ENCODE data around the gene RSRC2.
"Not testable (repeated sequence)": the region's sequence is repeated elsewhere in the genome, so short reads cannot be mapped to it uniquely, and the experiment has no call there.

RSRC2 gene

GRCh38 chr12:122483969-122484368 lies 42.8 kb downstream of the RSRC2 start:
- TF ChIP-seq ZNF274 (IDR thresholded peaks at IDR 0.05; ENCODE audit: low read depth, low read length) = no peak
- no peak overlapping the region for H3K4me3 ChIP-seq (ENCODE audit: low read length)

GRCh38 chr12:122481861-122482260 lies 44.9 kb downstream of the RSRC2 start:
- no peak overlapping the region for H3K4me3 ChIP-seq (ENCODE audit: low read length)
- TF ChIP-seq ZNF274 (IDR thresholded peaks at IDR 0.05; ENCODE audit: low read depth, low read length) = no peak

GRCh38 chr12:122480753-122481152 lies 46.0 kb downstream of the RSRC2 start:
- no peak overlapping the region for H3K4me3 ChIP-seq (ENCODE audit: low read length)
- no peak for TF ChIP-seq ZNF274 (IDR thresholded peaks at IDR 0.05; ENCODE audit: low read depth, low read length)

- TF ChIP-seq ZNF274 (IDR thresholded peaks at IDR 0.05; ENCODE audit: low read depth, low read length) = no peak
Measured at GRCh38 chr12:122474324-122474716, 52.4 kb downstream of the RSRC2 start.

GRCh38 chr12:122473543-122474323 lies 53.0 kb downstream of the RSRC2 start:
- H3K4me3 ChIP-seq (ENCODE audit: low read length) = no peak overlapping the region

More at GRCh38 chr12:122474324-122474716, 52.4 kb downstream of the RSRC2 start:
- no peak overlapping the region for H3K4me3 ChIP-seq (ENCODE audit: low read length)

GRCh38 chr12:122471324-122472226 lies 55.2 kb downstream of the RSRC2 start:
- no peak for TF ChIP-seq ZNF274 (IDR thresholded peaks at IDR 0.05; ENCODE audit: low read depth, low read length)

More at GRCh38 chr12:122473543-122474323, 53.0 kb downstream of the RSRC2 start:
- TF ChIP-seq ZNF274 (IDR thresholded peaks at IDR 0.05; ENCODE audit: low read depth, low read length) = no peak

GRCh38 chr12:122470576-122470975 lies 56.2 kb downstream of the RSRC2 start:
- not testable (repeated sequence) for H3K4me3 ChIP-seq (ENCODE audit: low read length)

More at GRCh38 chr12:122471324-122472226, 55.2 kb downstream of the RSRC2 start:
- no peak overlapping the region for H3K4me3 ChIP-seq (ENCODE audit: low read length)

GRCh38 chr12:122469856-122470255 lies 56.9 kb downstream of the RSRC2 start:
- not testable (repeated sequence) for H3K4me3 ChIP-seq (ENCODE audit: low read length)

- no peak overlapping the region for H3K4me3 ChIP-seq (ENCODE audit: low read length)
Measured at GRCh38 chr12:122467983-122468382, 58.8 kb downstream of the RSRC2 start.

GRCh38 chr12:122464317-122465042 lies 62.3 kb downstream of the RSRC2 start:
- not testable (repeated sequence) for H3K4me3 ChIP-seq (ENCODE audit: low read length)

More at GRCh38 chr12:122467983-122468382, 58.8 kb downstream of the RSRC2 start:
- TF ChIP-seq ZNF274 (IDR thresholded peaks at IDR 0.05; ENCODE audit: low read depth, low read length) = no peak

- no peak for TF ChIP-seq ZNF274 (IDR thresholded peaks at IDR 0.05; ENCODE audit: low read depth, low read length)
- H3K4me3 ChIP-seq (ENCODE audit: low read length) = no peak overlapping the region
Measured at GRCh38 chr12:122460641-122461040, 66.1 kb downstream of the RSRC2 start.

GRCh38 chr12:122460061-122460460 lies 66.7 kb downstream of the RSRC2 start:
- H3K4me3 ChIP-seq (ENCODE audit: low read length) = no peak overlapping the region
- TF ChIP-seq ZNF274 (IDR thresholded peaks at IDR 0.05; ENCODE audit: low read depth, low read length) = no peak

GRCh38 chr12:122459211-122459610 lies 67.5 kb downstream of the RSRC2 start:
- TF ChIP-seq ZNF274 (IDR thresholded peaks at IDR 0.05; ENCODE audit: low read depth, low read length) = no peak
- no peak overlapping the region for H3K4me3 ChIP-seq (ENCODE audit: low read length)

All from GM08714 (cell line).